ENCODE results near the gene C12orf42.

The C12orf42 gene

DNA sequence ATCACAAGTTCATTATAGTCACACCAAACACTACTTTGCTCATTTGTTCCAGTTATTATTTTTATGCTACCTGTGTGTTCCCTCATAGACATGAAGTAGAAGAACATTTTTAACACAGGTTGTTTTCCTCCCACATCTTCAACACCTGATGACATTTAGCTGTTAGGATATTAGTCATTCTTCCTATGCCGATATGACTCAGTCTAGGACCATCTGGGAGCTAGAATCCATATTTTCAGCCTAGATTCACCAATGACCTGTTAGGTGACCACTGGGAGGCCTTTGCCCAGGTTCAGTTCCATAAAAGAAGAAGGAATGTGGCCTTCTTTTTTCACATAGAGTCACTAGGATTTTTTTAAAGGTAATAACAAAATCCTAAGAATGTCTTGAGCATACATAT, 222.8 kb downstream of the C12orf42 start:
- DNase-seq (ENCODE audit: low spot score), result no peak
- TF ChIP-seq, protein P1, sequence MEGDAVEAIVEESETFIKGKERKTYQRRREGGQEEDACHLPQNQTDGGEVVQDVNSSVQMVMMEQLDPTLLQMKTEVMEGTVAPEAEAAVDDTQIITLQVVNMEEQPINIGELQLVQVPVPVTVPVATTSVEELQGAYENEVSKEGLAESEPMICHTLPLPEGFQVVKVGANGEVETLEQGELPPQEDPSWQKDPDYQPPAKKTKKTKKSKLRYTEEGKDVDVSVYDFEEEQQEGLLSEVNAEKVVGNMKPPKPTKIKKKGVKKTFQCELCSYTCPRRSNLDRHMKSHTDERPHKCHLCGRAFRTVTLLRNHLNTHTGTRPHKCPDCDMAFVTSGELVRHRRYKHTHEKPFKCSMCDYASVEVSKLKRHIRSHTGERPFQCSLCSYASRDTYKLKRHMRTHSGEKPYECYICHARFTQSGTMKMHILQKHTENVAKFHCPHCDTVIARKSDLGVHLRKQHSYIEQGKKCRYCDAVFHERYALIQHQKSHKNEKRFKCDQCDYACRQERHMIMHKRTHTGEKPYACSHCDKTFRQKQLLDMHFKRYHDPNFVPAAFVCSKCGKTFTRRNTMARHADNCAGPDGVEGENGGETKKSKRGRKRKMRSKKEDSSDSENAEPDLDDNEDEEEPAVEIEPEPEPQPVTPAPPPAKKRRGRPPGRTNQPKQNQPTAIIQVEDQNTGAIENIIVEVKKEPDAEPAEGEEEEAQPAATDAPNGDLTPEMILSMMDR (IDR thresholded peaks at IDR 0.05; ENCODE audit: extremely low read depth, missing control alignments), result no peak

DNA sequence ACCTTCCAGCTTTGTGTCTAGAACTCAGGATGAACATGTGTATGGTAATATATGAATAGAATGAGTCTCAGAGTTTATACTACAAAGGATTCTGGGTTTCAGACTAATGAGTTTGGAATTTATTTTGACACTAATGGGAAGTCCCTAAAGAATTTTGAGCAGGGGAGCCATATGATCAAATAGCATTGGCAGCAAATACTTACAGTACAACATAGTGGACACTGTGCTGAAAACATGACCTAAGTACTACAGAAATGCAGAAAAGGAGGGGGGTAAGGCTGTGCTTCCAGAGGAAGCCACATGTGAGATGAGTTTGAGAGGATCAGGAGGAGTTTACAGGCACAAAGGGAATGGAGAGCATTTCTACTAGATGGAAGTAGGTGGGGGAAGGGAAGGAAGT, 225.8 kb downstream of the C12orf42 start:
- DNase-seq (ENCODE audit: low spot score), result no peak
- TF ChIP-seq, protein P1 (IDR thresholded peaks at IDR 0.05; ENCODE audit: extremely low read depth, missing control alignments), result no peak

DNA sequence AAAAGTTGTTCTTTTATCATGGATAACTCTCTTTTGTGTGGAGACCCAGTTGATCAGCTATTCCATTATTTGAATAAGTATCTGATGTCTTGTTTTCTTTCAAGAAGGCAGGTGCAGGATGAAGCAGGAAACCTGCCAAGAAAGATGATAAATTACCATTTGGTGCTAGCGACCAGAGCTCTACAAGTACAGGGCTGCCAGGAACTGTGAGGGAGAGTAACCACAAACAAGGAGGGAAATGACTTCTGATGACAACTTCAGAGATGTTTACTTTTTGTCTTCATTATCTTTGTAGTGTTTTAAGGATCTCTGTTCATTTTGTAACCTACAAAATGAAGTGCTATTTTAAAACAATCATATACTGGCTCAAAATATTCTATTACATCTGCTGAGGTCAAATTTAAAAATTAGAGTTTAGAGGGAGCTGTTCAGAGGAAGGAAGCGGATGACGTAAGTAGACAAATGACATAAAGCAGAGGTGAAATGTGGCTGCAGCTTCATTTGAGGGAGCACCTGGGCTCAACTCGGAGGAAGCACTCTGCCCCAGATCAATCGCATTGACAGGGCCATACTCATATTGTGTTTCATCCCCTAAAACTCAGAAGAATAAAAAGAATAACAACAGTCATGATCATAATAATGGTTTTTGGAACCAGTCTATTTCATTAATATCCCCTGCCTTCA, 226.8 kb downstream of the C12orf42 start:
- DNase-seq (ENCODE audit: low spot score), result no peak

DNA sequence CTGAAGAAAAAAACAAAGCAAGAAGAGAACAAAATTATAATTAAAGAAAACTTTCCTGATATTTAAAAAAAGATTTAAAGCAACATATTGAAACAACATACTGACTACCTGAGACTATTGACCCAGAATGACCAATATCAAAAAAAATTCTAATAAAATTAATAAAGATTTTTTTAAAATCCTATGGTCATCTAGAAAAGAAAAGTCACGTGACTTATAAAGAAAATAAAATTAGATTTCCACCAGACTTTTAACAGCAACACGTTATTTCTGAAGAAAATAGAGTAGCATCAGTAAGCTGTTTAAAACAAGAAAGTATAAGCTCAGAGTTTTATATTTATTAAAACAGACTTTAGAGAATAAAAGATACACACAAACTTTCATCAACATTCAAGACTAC, 238.0 kb downstream of the C12orf42 start:
- TF ChIP-seq, protein P1 (IDR thresholded peaks at IDR 0.05; ENCODE audit: extremely low read depth, missing control alignments), result no peak
- DNase-seq (ENCODE audit: low spot score), result no peak

More for the DNA sequence above, 226.8 kb downstream of the C12orf42 start:
- TF ChIP-seq, protein P1 (IDR thresholded peaks at IDR 0.05; ENCODE audit: extremely low read depth, missing control alignments), result no peak
